PC-3 (cell line): Measurements from ENCODE around the gene PAX5. TPM values are rescaled to one million over a fixed set of nuclear protein-coding genes. Genes with fewer than 3 reads are reported as not detected.

Experiments used
- ATAC-seq: fragments of 200-7000 bp; cut with Tn5 transposase; 2 replicates; pipeline ENCODE4 v1.9.1; 2020; ENCODE audit warnings: mild to moderate bottlenecking, moderate library complexity
- BruUV-seq: library from RNA; stranded (reverse); fragments of 400-500 nt; replicated peaks from 2 replicates; lab custom pipeline; 2021; lab: Mats Ljungman, UMichigan
- CTCF ChIA-PET: fragments of 300-600 bp; sonication (Branson Sonifier 250); formaldehyde crosslinking; loops from one replicate; lab custom pipeline; 2022; ENCODE audit warnings: antibody characterized with exemption; lab: Charles Lee
- POLR2A ChIA-PET: fragments of 300-600 bp; sonication (Branson Sonifier 250); formaldehyde crosslinking; loops from one replicate; lab custom pipeline; 2022; ENCODE audit warnings: antibody characterized with exemption; ENCODE audit not compliant: unreplicated experiment; lab: Charles Lee
- DNase-seq: peaks from one replicate; pipeline ENCODE4 v3.0.0-alpha.2; 2015
- H2AFZ ChIP-seq: fragments of 300-600 bp; sonication (generic); 2 replicates; pipeline ENCODE4 v1.6.0; 2016; ENCODE audit warnings: antibody characterized with exemption, low read length
- H3F3A ChIP-seq: fragments of 300-600 bp; sonication (generic); one replicate; pipeline ENCODE4 v1.6.0; 2017; ENCODE audit warnings: antibody characterized with exemption, low read length, control low read depth, mild to moderate bottlenecking; ENCODE audit not compliant: unreplicated experiment
- H3K27ac ChIP-seq: fragments of 300-600 bp; sonication (generic); 2 replicates; pipeline ENCODE4 v1.5.1; 2016; ENCODE audit warnings: mild to moderate bottlenecking, low read length
- H3K27me3 ChIP-seq: fragments of 300-600 bp; sonication (generic); 2 replicates; pipeline ENCODE4 v1.6.1; 2016; ENCODE audit warnings: low read length, mixed read lengths
- H3K36me3 ChIP-seq: fragments of 300-600 bp; sonication (generic); 2 replicates; pipeline ENCODE4 v1.6.1; 2016; ENCODE audit warnings: low read depth, mixed run types, low read length, mixed read lengths
- H3K4me1 ChIP-seq: fragments of 300-600 bp; sonication (generic); 2 replicates; pipeline ENCODE4 v1.5.1; 2016; ENCODE audit warnings: low read length; ENCODE audit not compliant: insufficient read depth
- H3K4me2 ChIP-seq: fragments of 300-600 bp; sonication (generic); 2 replicates; pipeline ENCODE4 v1.6.0; 2016; ENCODE audit warnings: low read length
- H3K4me3 ChIP-seq: fragments of 300-600 bp; sonication (generic); 2 replicates; pipeline ENCODE4 v1.5.1; 2016; ENCODE audit warnings: mild to moderate bottlenecking, low read length, mixed read lengths
- H3K79me2 ChIP-seq: fragments of 300-600 bp; sonication (generic); 2 replicates; pipeline ENCODE4 v1.6.1; 2017; ENCODE audit warnings: low read length, mixed read lengths
- H3K9ac ChIP-seq: fragments of 300-600 bp; sonication (generic); 2 replicates; pipeline ENCODE4 v1.6.0; 2016; ENCODE audit warnings: mild to moderate bottlenecking, low read length
- H3K9me2 ChIP-seq: fragments of 300-600 bp; sonication (generic); replicated peaks from 2 replicates; pipeline ENCODE4 v1.6.1; 2016; ENCODE audit warnings: mixed run types, low read length, mixed read lengths
- H3K9me3 ChIP-seq: fragments of 300-600 bp; sonication (generic); 2 replicates; pipeline ENCODE4 v1.6.1; 2016; ENCODE audit warnings: low read length, mixed read lengths
- H4K20me1 ChIP-seq: fragments of 300-600 bp; sonication (generic); 2 replicates; pipeline ENCODE4 v1.6.1; 2016; ENCODE audit warnings: low read length, mixed read lengths
- EZH2 ChIP-seq: fragments of 300-600 bp; sonication (generic); IDR thresholded peaks from one replicate; pipeline ENCODE4 v1.6.1; 2017; ENCODE audit warnings: antibody characterized with exemption, mild to moderate bottlenecking, low read length; ENCODE audit not compliant: unreplicated experiment
- EZH2phosphoT487 ChIP-seq: fragments of 300-600 bp; sonication (generic); IDR thresholded peaks from 2 replicates; pipeline ENCODE4 v1.6.1; 2018; ENCODE audit warnings: mild to moderate bottlenecking, antibody characterized with exemption, low read length, borderline replicate concordance
- intact Hi-C: fragments of 100-400 bp; cut with micrococcal nuclease; formaldehyde crosslinking; loops from 2 replicates; pipeline ENCODE4 v1.9.0; 2023
- total RNA-seq: library from RNA; depleted of rRNA; stranded (reverse); fragments of >200 nt; gene quantifications from 2 replicates; pipeline ENCODE4 v1.2.3, GENCODE V29; 2014
- TF ChIP-seq, protein P1 (sequence below): fragments of 300-600 bp; sonication (generic); conservative IDR thresholded peaks from 2 replicates; pipeline ENCODE4 v1.5.1; 2017; ENCODE audit warnings: antibody characterized with exemption, low read depth, mild to moderate bottlenecking, low read length

The PAX5 gene
- total RNA-seq, 1 experiment from 2014 or later = not detected

- DNase-seq = no peak
- ChIA-PET CTCF (no interaction called here), POLR2A (no interaction called here)
Observed at GRCh38 chr9:37017546-37017945, 16.5 kb downstream of the PAX5 start.

GRCh38 chr9:37011530-37011929, 22.5 kb downstream of the PAX5 start:
- no peaks in the 10 kb centered on the region for H3K9me2 ChIP-seq
- H3K79me2 ChIP-seq = no peaks in the 10 kb centered on the region
- H4K20me1 ChIP-seq = no peaks in the 10 kb centered on the region
- H3K9ac ChIP-seq = no peak overlapping the region
- DNase-seq = no peak
- POLR2A ChIA-PET = no interaction called here
- CTCF ChIA-PET = no interaction called here
- no TSS peak for BruUV-seq
- H3K4me2 ChIP-seq = no peak overlapping the region
- no peaks in the 10 kb centered on the region for H3K4me1 ChIP-seq
- no peaks in the 10 kb centered on the region for H3K9me3 ChIP-seq
- H3K4me3 ChIP-seq = no peak overlapping the region
- no peaks in the 10 kb centered on the region for H3F3A ChIP-seq
- ATAC-seq = no peak
- H3K27ac ChIP-seq = no peak overlapping the region
- no peak overlapping the region for H2AFZ ChIP-seq
- no peaks in the 10 kb centered on the region for H3K36me3 ChIP-seq
- H3K27me3 ChIP-seq = peaks cover 60% of the 10 kb centered on the region
- intact Hi-C loops = no loop called here
- no peak for TF ChIP-seq EZH2phosphoT487
- TF ChIP-seq, protein P1, sequence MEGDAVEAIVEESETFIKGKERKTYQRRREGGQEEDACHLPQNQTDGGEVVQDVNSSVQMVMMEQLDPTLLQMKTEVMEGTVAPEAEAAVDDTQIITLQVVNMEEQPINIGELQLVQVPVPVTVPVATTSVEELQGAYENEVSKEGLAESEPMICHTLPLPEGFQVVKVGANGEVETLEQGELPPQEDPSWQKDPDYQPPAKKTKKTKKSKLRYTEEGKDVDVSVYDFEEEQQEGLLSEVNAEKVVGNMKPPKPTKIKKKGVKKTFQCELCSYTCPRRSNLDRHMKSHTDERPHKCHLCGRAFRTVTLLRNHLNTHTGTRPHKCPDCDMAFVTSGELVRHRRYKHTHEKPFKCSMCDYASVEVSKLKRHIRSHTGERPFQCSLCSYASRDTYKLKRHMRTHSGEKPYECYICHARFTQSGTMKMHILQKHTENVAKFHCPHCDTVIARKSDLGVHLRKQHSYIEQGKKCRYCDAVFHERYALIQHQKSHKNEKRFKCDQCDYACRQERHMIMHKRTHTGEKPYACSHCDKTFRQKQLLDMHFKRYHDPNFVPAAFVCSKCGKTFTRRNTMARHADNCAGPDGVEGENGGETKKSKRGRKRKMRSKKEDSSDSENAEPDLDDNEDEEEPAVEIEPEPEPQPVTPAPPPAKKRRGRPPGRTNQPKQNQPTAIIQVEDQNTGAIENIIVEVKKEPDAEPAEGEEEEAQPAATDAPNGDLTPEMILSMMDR = no peak
- TF ChIP-seq EZH2 = no peak

More at GRCh38 chr9:37017546-37017945, 16.5 kb downstream of the PAX5 start:
- no peak overlapping the region for H3K4me3 ChIP-seq
- intact Hi-C loops = no loop called here
- no TSS peak for BruUV-seq
- no peaks in the 10 kb centered on the region for H3K4me1 ChIP-seq
- no peaks in the 10 kb centered on the region for H3F3A ChIP-seq
- H3K79me2 ChIP-seq = no peaks in the 10 kb centered on the region
- TF ChIP-seq, protein P1 = no peak
- no peak for TF ChIP-seq EZH2
- no peak for TF ChIP-seq EZH2phosphoT487
- no peak overlapping the region for H3K9ac ChIP-seq
- no peak for ATAC-seq
- no peaks in the 10 kb centered on the region for H3K9me2 ChIP-seq
- H4K20me1 ChIP-seq = no peaks in the 10 kb centered on the region
- H3K27me3 ChIP-seq = peaks cover 64% of the 10 kb centered on the region
- no peaks in the 10 kb centered on the region for H3K9me3 ChIP-seq
- no peaks in the 10 kb centered on the region for H3K36me3 ChIP-seq
- H2AFZ ChIP-seq = no peak overlapping the region
- H3K27ac ChIP-seq = no peak overlapping the region
- no peak overlapping the region for H3K4me2 ChIP-seq

- H4K20me1 ChIP-seq = no peaks in the 10 kb centered on the region
- no peak overlapping the region for H3K4me3 ChIP-seq
- no peak overlapping the region for H3K9ac ChIP-seq
- H3K79me2 ChIP-seq = no peaks in the 10 kb centered on the region
- BruUV-seq = no TSS peak
- H3K27ac ChIP-seq = no peak overlapping the region
- CTCF ChIA-PET = no interaction called here
- intact Hi-C loops = no loop called here
- peaks cover 60% of the 10 kb centered on the region for H3K27me3 ChIP-seq
- TF ChIP-seq EZH2 (no peak), EZH2phosphoT487 (no peak)
- TF ChIP-seq, protein P1 = no peak
- ATAC-seq (no peak), DNase-seq (no peak)
- H3K36me3 ChIP-seq = no peaks in the 10 kb centered on the region
- H3K9me2 ChIP-seq = no peaks in the 10 kb centered on the region
- POLR2A ChIA-PET = no interaction called here
- no peaks in the 10 kb centered on the region for H3F3A ChIP-seq
- H3K9me3 ChIP-seq = no peaks in the 10 kb centered on the region
- H3K4me1 ChIP-seq = no peaks in the 10 kb centered on the region
- no peak overlapping the region for H3K4me2 ChIP-seq
- no peak overlapping the region for H2AFZ ChIP-seq
Observed at GRCh38 chr9:37010976-37011375, 23.1 kb downstream of the PAX5 start.
